Endometrial microvascular endothelial cells (primary cell): ENCODE measurements around the gene PGA5. TPM values are rescaled to one million over a fixed set of nuclear protein-coding genes. Genes with fewer than 3 reads are reported as not detected.
"Not testable (repeated sequence)": the region's sequence is repeated elsewhere in the genome, so short reads cannot be mapped to it uniquely, and the experiment has no call there.

Source experiments
- in situ Hi-C: cut with HindIII; loops from 2 replicates; pipeline ENCODE4 v1.10.0; 2017; ENCODE audit warnings: low sequenced_read_pairs, low pct_unique_long_range_greater_than_20kb; ENCODE audit errors: inconsistent ontology term
- total RNA-seq: library from RNA; depleted of rRNA; stranded (reverse); fragments of >200 nt; gene quantifications from one replicate; pipeline ENCODE4 v1.2.3, GENCODE V29; 2015; ENCODE audit errors: inconsistent ontology term

PGA5 gene
- total RNA-seq = not detected

DNA sequence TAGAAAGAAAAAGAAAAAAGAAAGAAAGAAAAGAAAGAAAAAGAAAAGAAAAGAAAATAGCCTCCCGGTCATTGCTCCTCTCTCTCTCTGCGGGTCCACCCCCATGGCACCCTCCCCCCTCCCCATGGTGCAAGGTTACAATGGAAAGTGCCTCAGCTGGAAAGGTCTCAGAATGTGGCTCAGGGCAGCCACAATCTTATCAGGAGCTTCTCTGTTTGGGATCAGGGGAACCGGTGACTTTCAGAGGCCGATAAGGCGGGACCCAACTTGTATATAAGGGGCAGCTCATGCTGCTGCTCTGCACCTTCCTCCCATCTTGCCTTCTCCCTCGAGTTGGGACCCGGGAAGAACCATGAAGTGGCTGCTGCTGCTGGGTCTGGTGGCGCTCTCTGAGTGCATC lies at the start of gene PGA5:
Gene PGA5 (plus strand): TSS at position 301 of the 400 bp plus-strand sequence. CDS start 52 bp downstream, at position 353.
- in situ Hi-C loops = not testable (repeated sequence)

DNA sequence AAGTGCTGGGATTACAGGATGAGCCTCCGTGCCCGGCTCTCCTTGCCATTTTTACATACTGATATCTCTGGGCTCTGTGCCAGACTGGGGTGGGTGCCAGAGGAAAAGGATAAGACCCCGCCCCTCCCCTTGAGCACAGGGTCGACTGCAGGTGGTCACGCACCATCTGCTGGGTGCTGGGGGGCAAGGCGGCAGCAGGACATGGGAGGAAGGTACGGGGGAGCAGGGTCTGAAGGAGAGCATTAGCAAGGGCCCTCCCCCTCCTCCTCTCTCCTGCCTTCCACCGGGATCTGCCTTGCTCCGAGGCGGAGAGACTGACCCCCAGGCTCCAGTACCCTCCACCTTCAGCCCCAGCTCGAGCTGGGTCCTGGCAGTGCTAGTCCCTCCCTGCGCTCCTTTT lies 47.4 kb upstream of the PGA5 start:
- in situ Hi-C loops = no loop called here

DNA sequence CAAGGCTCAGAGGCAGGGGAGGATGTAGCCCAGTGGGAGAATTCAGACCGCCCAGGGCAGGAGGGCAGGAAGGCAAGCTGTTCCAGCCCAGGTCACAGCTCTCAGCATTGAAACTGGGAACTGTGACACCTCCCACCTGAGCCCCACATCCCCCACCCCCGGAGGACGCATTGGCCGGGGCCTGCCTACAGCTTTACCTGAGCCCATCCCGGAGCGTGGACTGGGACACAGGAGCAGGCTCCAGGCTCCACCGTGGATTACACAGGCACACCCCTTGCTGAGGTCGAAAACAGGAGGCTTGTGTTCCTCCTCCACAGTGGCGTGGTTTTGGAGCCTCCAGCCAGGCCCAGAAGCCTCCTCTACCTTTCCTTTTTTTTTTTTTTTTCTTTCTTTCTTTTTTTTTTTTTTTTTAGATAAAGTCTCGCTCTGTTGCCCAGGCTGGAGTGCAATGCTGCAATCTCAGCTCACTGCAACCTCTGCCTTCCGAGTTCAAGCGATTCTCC lies 46.8 kb upstream of the PGA5 start:
- in situ Hi-C loops = no loop called here

DNA sequence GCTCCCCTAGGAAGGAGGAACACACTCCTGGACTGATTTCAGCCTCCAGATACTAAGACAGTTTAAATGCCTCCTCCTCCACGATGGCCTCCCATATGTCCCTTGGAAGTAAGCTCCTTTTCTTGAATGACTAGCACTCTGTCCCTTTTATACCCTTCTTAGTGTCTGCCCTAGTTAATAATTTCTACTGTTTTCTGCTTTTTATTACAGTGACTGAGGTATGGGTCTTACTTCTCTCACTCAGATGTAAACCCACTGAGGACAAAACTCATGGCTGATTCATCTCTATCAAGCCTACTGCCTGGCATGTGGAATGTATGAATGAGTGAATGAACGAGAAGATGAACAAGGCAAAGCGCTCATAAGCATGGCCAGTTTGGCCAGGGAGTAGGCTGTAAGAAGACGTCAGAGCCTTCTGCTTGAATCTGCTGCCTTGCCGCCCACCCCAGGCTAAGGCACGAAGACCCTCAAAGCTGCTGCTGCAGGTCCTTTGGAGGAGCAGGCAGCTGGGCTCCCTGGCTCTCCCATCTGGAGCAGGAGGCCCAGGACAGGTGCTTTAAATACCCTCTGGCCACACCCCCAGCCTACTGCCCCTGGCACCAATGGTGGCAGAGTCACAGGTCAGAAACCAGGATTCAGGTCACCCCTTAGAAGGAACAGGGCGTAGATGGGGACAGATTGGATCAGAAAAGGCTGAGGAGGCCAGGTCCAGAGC lies 45.8 kb upstream of the PGA5 start:
- in situ Hi-C loops = no loop called here

DNA sequence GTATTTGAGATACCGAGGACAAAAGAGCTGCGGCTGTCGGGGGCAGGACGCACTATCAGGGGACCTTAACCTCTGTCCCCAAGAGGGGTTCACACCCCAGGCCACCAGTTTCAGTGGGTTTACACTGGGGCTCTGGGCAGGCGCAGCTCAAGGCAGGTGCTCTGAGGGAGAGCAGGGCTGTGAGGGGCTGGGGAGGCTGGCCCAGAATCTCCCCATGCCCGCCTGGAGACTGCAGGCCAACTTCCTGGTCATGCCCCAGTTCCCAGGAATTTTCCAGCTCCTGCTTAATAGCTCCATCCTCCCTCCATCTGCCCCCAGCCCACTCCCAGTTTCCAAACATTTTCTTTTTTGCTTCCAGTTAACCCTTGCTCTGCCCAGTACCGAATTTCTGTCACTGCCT lies 45.3 kb upstream of the PGA5 start:
- in situ Hi-C loops = no loop called here

DNA sequence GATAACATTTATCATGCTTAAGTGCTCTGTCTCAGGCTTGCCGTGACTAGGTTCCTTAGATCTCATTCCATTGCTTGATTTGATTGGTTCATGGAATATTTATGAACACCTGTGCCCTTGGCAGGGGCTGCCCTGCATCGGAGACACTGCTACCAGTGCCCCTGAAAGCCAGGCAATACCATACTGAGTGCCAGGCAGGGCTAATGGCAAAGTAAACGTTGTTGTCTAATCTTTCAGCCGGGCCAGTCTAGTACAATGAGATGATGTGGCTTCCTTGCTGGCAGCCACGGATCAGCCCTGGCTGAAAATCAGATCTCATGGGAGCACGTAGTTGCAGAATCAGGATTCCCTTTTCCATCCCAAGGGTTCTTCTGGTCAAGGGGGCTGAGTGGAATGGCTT lies 42.6 kb upstream of the PGA5 start:
- in situ Hi-C loops = no loop called here

DNA sequence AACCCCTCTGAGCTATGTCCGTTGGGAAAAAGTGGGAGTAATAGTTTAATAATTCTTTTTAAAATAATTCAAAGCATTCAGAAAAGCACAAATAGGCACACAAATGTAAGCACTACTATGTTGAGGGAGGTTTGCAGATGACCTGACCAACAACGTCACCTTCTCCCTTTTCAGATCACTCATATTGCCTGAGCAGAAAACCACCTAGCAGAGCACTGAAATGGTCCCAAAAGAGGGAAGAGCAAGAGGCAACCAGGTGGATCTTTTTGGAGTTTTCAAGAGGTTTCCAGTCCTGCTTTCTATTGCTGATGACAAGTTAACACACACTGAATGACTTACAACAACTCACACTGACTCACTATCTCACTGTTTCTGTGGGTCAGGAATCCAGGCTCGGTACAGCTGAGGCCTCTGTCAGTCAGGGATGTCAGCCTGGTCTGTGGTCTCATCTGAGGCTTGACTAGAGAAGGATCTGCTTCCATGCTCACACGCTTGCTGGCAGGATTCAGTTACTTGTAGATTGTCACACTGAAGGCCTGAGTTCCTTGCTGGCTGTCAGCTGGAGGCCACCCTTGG lies 41.9 kb upstream of the PGA5 start:
- in situ Hi-C loops = no loop called here

DNA sequence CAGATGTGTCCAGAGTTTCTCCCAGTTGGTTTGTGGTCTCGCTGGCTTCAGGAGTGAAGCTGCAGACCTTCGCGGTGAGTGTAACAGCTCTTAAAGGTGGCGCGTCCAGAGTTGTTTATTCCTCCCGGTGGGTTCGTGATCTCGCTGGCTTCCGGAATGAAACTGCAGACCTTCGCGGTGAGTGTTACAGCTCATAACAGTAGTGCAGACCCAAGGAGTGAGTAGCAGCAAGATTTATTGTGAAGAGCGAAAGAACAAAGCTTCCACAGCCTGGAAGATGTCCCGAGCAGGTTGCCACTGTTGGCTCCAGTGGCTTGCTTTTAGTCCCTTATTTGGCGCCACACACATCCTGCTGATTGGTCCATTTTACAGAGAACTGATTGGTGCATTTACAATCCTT lies 39.5 kb upstream of the PGA5 start:
- in situ Hi-C loops = no loop called here

DNA sequence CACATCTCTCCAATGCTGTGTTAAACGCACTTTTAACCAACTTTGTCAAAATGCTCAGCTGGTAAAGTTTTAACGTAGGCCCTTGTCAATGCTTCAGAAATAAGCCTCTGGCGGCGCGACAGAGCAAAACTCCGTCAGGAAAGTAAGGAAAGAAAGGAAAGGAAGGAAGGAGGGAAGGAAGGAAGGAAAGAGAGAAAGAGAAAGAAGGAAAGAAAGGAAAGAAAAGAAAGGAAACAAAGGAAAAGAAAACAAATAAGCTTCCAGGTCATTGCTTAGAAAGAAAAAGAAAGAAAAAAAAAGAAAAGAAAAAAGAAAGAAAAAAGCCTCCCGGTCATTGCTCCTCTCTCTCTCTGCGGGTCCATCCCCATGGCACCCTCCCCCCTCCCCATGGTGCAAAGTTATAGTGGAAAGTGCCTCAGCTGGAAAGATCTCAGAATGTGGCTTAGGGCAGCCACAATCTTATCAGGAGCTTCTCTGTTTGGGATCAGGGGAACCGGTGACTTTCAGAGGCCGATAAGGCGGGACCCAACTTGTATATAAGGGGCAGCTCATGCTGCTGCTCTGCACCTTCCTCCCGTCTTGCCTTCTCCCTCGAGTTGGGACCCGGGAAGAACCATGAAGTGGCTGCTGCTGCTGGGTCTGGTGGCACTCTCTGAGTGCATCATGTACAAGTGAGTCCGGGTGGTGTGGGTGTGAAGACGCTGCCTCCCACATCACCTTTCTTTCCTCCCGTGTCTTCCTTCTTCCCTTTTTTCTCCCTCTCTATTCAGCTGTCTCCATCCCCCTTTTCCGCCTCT lies 37.8 kb upstream of the PGA5 start, which contains the start of gene PGA3:
Gene PGA3 (plus strand): TSS at position 566 of the 797 bp plus-strand sequence. CDS start 50 bp downstream, at position 616.
- in situ Hi-C loops = not testable (repeated sequence)

DNA sequence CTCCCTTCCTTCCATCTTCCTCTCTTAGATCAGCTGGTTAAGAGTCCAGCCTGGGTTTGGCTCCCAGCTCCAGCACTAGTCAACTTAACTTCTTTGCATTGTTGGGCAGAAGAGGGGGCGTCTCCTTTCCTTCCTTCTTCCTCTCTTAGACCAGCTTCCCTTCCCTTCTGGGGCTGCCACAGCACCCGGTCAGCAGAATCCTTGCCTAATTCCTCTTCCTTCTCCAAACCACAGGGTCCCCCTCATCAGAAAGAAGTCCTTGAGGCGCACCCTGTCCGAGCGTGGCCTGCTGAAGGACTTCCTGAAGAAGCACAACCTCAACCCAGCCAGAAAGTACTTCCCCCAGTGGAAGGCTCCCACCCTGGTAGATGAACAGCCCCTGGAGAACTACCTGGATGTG lies 37.1 kb upstream of the PGA5 start:
- in situ Hi-C loops = not testable (repeated sequence)

DNA sequence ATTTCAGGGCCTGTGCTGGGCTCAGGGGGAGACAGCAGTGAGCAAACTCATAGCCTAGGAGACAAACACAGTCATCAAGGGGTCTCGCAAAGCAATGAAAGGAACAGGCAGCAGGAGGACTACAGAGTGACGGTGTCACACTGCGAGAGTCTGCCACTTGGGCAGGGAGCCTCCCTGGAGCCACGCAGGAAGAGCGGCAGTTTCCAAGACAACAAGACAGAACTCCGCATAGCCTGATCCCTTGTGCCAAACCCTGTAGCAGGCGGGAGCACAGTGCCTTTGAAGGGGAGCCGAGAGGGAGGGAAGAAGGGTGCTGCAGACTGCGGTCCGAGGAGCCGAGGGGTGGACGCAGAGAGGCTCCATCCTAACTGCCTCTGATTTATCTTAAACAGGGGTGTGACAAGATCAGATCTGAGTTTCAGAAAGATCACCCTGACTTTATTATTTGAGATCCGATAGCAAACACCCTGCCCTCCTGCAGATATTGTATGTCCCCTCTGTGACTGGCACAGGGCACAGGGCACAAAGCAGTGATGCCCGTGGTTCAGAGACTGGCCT lies 36.4 kb upstream of the PGA5 start:
- in situ Hi-C loops = not testable (repeated sequence)

DNA sequence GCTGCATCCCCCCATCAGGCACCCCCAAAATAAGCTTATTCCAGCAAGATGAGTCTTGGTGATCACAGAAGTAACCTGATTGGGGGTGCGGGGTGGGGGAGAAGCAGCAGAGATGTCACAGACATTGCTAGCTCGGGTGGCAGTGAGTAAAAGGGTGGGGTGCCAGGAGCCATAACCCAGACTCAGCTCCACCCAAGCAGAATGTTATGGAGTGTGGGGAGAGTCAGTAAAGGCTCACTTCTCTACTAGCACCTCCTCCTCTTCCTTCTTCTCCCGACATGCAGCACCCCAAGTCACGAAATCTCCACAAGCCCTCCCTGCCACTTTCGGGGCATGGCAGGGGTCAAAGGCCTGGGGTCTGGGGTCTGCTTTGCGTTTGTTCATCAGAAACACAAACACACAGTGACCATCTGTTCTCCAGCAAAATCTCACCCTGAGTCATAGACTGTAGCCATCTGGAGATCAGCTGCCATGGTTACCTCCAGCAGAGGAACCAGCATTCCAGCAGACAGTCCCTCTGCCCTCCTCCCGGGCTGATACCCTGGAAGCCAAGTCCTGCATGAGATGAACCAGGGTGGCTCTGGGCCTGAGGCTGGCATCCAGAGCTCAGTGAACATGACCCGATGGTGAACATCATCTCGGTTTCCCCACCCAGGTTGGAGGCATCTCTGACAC lies 33.2 kb upstream of the PGA5 start:
- in situ Hi-C loops = not testable (repeated sequence)

DNA sequence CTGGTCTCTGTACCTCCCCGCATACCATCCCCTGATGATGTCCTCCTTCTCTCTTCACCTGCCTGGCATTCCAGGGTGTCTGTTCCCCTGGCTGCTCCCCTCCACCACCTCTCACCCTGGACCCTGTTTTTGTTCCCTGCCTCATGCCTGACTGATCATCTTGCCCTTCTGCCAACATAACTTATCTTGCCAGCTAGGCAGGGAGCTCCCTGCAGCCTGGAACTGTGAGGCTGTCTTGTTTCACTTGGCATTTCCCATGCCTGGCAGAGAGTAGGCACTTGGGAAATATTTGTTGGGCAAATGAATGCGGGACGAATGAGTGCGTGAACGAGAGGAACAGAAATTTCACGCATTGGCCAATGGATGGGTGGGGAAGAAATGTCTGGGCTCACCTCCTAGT lies 30.3 kb upstream of the PGA5 start:
- in situ Hi-C loops = not testable (repeated sequence)

DNA sequence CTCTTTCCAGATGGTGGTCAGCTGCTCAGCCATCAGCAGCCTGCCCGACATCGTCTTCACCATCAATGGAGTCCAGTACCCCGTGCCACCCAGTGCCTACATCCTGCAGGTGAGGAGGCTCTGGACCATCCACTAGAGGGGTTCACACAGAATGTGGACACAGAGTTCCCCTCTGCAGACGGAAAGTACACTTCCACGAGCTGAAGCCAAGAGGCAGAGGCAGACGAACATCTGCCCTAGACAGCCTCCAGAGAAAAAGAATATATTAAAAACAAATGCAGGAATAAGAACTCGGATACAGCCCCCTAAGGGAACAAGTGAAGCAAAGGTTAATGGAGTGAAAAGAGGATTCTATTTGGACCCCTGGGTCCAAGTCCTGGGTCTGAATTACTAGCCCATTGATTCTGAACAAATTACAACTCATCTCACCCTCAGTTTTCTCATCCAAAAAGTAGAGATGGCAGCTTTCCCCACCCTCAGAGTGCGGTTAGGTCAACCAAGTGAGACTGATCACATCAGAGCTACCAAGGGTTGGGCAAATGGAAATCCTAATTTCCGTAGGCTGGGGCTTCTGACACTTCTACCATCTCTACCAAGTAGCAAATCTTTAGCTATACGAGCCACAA lies 29.5 kb upstream of the PGA5 start:
- in situ Hi-C loops = not testable (repeated sequence)

DNA sequence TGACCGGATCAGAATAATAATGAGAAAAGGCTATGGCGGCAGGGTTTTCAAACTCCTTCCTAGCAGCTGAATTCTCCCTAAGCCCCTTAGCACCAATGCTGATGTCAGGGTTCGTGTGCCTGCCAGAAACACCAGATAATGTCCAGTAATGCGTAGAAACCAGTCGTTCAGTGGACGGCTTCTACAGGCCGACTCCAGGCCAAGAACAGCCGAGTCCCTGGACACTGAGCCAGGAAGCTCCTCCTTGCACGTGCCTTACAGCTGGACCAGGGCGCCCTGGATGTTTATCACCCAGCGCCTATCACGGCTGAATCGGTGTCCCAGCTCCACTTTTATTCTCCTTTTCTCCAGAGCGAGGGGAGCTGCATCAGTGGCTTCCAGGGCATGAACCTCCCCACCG lies 28.8 kb upstream of the PGA5 start:
- in situ Hi-C loops = not testable (repeated sequence)

DNA sequence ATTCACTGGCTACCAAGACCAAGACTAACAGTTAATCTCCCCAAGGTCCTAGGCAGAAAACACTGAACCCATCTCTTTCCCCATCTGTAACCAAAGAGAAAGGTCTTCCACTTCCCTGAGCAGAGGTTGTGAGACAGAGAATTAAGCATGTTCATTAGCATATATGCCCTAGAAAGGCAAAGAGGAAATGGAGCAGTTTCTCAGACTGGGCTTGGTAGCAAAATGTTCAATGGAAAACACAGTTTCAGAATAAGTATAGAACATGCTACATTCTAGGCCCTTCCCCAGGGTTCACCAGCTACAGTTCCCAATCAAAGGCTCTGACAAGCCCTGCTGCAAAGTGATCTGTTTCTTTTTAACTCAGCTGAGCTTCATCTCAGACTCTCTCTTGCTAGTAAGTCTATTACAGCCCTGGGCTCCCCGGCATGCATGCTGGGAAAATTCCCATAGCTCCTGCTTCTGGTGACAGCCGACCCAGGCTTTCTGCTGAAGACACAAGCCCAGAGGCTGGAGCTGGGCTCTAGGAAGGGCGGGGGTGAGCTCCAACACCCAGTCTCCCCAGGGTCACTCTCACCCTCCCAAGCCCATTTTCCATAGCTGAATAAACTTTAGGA lies 27.2 kb upstream of the PGA5 start:
- in situ Hi-C loops = not testable (repeated sequence)

DNA sequence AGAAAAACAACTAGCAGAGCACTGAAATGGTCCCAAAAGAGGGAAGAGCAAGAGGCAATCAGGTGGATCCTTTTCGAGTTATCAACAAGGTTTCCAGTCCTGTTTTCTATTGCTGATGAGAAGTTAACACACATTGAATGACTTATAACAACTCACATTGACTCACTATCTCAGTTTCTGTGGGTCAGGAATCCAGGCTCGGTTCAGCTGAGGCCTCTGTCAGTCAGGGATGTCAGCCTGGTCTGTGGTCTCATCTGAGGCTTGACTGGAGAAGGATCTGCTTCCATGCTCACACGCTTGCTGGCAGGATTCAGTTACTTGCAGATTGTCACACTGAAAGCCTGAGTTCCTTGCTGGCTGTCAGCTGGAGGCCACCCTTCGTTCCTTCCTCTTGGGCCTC lies 22.7 kb upstream of the PGA5 start:
- in situ Hi-C loops = not testable (repeated sequence)

DNA sequence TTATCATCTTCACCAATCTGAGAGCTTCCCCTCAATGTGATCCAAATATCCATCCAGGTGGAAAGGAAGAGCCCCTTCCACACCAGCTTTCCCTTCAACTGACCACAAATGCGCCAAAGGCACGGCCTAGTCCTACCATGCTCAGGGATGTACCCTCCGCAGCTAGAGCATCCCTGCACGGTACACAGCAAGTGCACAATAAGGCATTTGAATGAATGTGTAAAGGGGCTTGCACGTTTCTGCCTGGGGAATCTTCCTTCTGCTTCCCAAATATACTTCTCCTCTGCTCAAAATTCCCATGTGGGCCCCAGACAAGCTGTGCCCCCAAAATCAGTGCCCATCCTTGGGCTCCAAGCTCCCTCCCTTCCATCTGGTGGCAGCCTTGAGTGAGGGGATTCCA lies 22.0 kb upstream of the PGA5 start:
- in situ Hi-C loops = not testable (repeated sequence)
